PC-9 (cell line): Measurements from ENCODE around the gene A2ML1.

Experiments
- EZH2 ChIP-seq: fragments of 200-600 bp; sonication (generic); IDR thresholded peaks from 2 replicates; pipeline ENCODE4 v1.8.0; 2017; ENCODE audit warnings: antibody characterized with exemption, low read depth
- TF ChIP-seq, protein P1 (sequence below): fragments of 200-600 bp; sonication (generic); conservative IDR thresholded peaks from 2 replicates; pipeline ENCODE4 v1.6.1; 2017; ENCODE audit warnings: mixed run types, antibody characterized with exemption, mild to moderate bottlenecking, moderate library complexity

DNA sequence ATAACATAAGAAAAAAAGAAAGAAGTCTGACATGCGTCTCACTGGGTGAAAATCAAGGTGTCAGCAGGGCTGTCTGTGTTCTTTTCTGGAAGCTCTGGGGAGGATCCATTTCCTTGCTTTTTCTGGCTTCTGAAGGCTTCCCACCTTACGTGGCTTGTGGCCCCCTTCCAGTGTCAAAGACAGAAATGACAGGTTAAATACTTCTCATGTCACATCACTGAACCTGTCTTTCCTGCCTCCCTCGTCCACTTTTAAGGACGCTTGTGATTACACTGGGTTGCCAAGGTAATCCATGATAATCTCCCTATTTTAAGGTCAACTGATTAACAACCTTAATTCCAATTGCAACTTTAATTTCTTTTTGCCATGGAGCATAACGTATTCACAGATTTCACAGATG, 87.3 kb downstream of the A2ML1 start:
- TF ChIP-seq, protein P1, sequence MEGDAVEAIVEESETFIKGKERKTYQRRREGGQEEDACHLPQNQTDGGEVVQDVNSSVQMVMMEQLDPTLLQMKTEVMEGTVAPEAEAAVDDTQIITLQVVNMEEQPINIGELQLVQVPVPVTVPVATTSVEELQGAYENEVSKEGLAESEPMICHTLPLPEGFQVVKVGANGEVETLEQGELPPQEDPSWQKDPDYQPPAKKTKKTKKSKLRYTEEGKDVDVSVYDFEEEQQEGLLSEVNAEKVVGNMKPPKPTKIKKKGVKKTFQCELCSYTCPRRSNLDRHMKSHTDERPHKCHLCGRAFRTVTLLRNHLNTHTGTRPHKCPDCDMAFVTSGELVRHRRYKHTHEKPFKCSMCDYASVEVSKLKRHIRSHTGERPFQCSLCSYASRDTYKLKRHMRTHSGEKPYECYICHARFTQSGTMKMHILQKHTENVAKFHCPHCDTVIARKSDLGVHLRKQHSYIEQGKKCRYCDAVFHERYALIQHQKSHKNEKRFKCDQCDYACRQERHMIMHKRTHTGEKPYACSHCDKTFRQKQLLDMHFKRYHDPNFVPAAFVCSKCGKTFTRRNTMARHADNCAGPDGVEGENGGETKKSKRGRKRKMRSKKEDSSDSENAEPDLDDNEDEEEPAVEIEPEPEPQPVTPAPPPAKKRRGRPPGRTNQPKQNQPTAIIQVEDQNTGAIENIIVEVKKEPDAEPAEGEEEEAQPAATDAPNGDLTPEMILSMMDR, result no peak
- no peak for TF ChIP-seq EZH2
